Vagina (tissue), 2 donors: ENCODE data around the gene HECW1. TPM values are rescaled to one million over a fixed set of nuclear protein-coding genes. Genes with fewer than 3 reads are reported as not detected.

ENCODE experiments used
- DNase-seq, 2 donors: peaks; one replicate each; pipeline ENCODE4 v3.0.0-alpha.2; 2017; ENCODE audit errors: extremely low spot score in 2 of 2
- H3K27ac ChIP-seq: fragments of 200-600 bp; sonication (generic); one replicate; pipeline ENCODE4 v1.5.1; 2019
- H3K27me3 ChIP-seq: fragments of 200-600 bp; sonication (generic); one replicate; pipeline ENCODE4 v1.5.1; 2019
- H3K36me3 ChIP-seq, 2 donors: fragments of 200-600 bp; sonication (generic); one replicate each; pipeline ENCODE4 v1.5.1; 2017 to 2019
- H3K4me1 ChIP-seq: fragments of 200-600 bp; sonication (generic); one replicate; pipeline ENCODE4 v1.5.1; 2019
- H3K4me3 ChIP-seq, 2 donors: fragments of 200-600 bp; sonication (generic); 1 replicate in 1 of 2; 2 replicates in 1 of 2; pipeline ENCODE4 v1.5.1; 2016 to 2019
- H3K9me3 ChIP-seq: fragments of 200-600 bp; sonication (generic); one replicate; pipeline ENCODE4 v1.5.1; 2019
- CTCF ChIP-seq, 3 experiments: fragments of 450-650 bp in 2 of 3; fragments of 200-600 bp in 1 of 3; sonication (generic) in 1 of 3; IDR thresholded peaks; one replicate each; pipeline ENCODE4 v1.5.1; 2017 to 2019; ENCODE audit warnings: antibody characterized with exemption in 3 of 3, mild to moderate bottlenecking in 2 of 3, moderate library complexity in 2 of 3
- POLR2A ChIP-seq, 2 donors: fragments of 450-650 bp; IDR thresholded peaks; one replicate each; pipeline ENCODE4 v1.6.1; 2017; ENCODE audit warnings: antibody characterized with exemption in 2 of 2, mild to moderate bottlenecking in 2 of 2, moderate library complexity in 2 of 2
- POLR2AphosphoS5 ChIP-seq, 2 donors: sonication (generic); formaldehyde crosslinking; IDR thresholded peaks; one replicate each; pipeline ENCODE4 v1.9.0; 2017; ENCODE audit warnings: antibody characterized with exemption in 2 of 2, mild to moderate bottlenecking in 2 of 2, low read depth in 1 of 2; ENCODE audit not compliant: insufficient read depth in 1 of 2
- intact Hi-C: fragments of 100-400 bp; cut with DNase I; formaldehyde crosslinking; loops from one replicate; pipeline ENCODE4 v1.15.1; 2023
- total RNA-seq: library from RNA; depleted of rRNA; stranded (reverse); fragments of >200 nt; gene quantifications from one replicate; pipeline ENCODE4 v1.2.3, GENCODE V29; 2016

HECW1 gene
- total RNA-seq, 1 donor from 2014 or later, result 2.5 TPM

- no peaks in the 10 kb centered on the region for H3K9me3 ChIP-seq
- intact Hi-C loops, result no loop called here
- H3K27ac ChIP-seq, result no peak overlapping the region
- no peak overlapping the region for H3K4me3 ChIP-seq
- H3K4me1 ChIP-seq, result no peaks in the 10 kb centered on the region
- no peaks in the 10 kb centered on the region for H3K27me3 ChIP-seq
- TF ChIP-seq POLR2A (IDR thresholded peaks at IDR 0.05), result no peak
- no peak for TF ChIP-seq CTCF (IDR thresholded peaks at IDR 0.05)
- no peak for TF ChIP-seq POLR2AphosphoS5 (IDR thresholded peaks at IDR 0.05; ENCODE audit: insufficient read depth in 1 of 2, low read depth in 1 of 2)
- DNase-seq, result no peak
- no peaks in the 10 kb centered on the region for H3K36me3 ChIP-seq
Measured at GRCh38 chr7:43196379-43196778, 83.9 kb downstream of the HECW1 start.

- TF ChIP-seq CTCF (IDR thresholded peaks at IDR 0.05) (no peak), POLR2AphosphoS5 (IDR thresholded peaks at IDR 0.05; ENCODE audit: insufficient read depth in 1 of 2, low read depth in 1 of 2) (no peak), POLR2A (IDR thresholded peaks at IDR 0.05) (no peak)
- intact Hi-C loops, result no loop called here
- Histone ChIP-seq H3K36me3 (no peaks in the 10 kb centered on the region), H3K4me3 (no peak overlapping the region), H3K4me1 (no peaks in the 10 kb centered on the region), H3K9me3 (no peaks in the 10 kb centered on the region), H3K27me3 (no peaks in the 10 kb centered on the region), H3K27ac (no peak overlapping the region)
- no peak for DNase-seq
Measured at GRCh38 chr7:43198016-43198415, 85.6 kb downstream of the HECW1 start.

GRCh38 chr7:43198599-43199090, 86.2 kb downstream of the HECW1 start:
- no peaks in the 10 kb centered on the region for H3K27me3 ChIP-seq

GRCh38 chr7:43199371-43200160, 87.1 kb downstream of the HECW1 start:
- no peaks in the 10 kb centered on the region for H3K27me3 ChIP-seq
- no peaks in the 10 kb centered on the region for H3K9me3 ChIP-seq
- no peaks in the 10 kb centered on the region for H3K4me1 ChIP-seq
- H3K27ac ChIP-seq, result no peak overlapping the region
- TF ChIP-seq POLR2A (IDR thresholded peaks at IDR 0.05), result no peak
- no peak overlapping the region for H3K4me3 ChIP-seq
- intact Hi-C loops, result no loop called here
- DNase-seq, result no peak
- H3K36me3 ChIP-seq, result no peaks in the 10 kb centered on the region

More at GRCh38 chr7:43198599-43199090, 86.2 kb downstream of the HECW1 start:
- Histone ChIP-seq H3K9me3 (no peaks in the 10 kb centered on the region), H3K27ac (no peak overlapping the region), H3K36me3 (no peaks in the 10 kb centered on the region), H3K4me1 (no peaks in the 10 kb centered on the region), H3K4me3 (no peak overlapping the region)
- intact Hi-C loops, result no loop called here
- TF ChIP-seq POLR2AphosphoS5 (IDR thresholded peaks at IDR 0.05; ENCODE audit: insufficient read depth in 1 of 2, low read depth in 1 of 2), result no peak
- no peak for TF ChIP-seq CTCF (IDR thresholded peaks at IDR 0.05)
- TF ChIP-seq POLR2A (IDR thresholded peaks at IDR 0.05), result no peak
- no peak for DNase-seq

- no peaks in the 10 kb centered on the region for H3K9me3 ChIP-seq
- DNase-seq, result no peak
- no peak overlapping the region for H3K4me3 ChIP-seq
- intact Hi-C loops, result no loop called here
- H3K4me1 ChIP-seq, result no peaks in the 10 kb centered on the region
- no peaks in the 10 kb centered on the region for H3K27me3 ChIP-seq
- H3K27ac ChIP-seq, result no peak overlapping the region
- no peak for TF ChIP-seq POLR2A (IDR thresholded peaks at IDR 0.05)
- TF ChIP-seq POLR2AphosphoS5 (IDR thresholded peaks at IDR 0.05; ENCODE audit: insufficient read depth in 1 of 2, low read depth in 1 of 2), result no peak
- no peak for TF ChIP-seq CTCF (IDR thresholded peaks at IDR 0.05)
- H3K36me3 ChIP-seq, result no peaks in the 10 kb centered on the region
Measured at GRCh38 chr7:43201912-43202311, 89.5 kb downstream of the HECW1 start.
